WTC11 (cell line): ENCODE results near the gene CENPA. TPM values are rescaled to one million over a fixed set of nuclear protein-coding genes. Genes with fewer than 3 reads are reported as not detected.

Experiments
- ATAC-seq: fragments of 200-7000 bp; cut with Tn5 transposase; 2 replicates; pipeline ENCODE4 v1.10.0; 2021; ENCODE audit warnings: mild to moderate bottlenecking, moderate library complexity
- CTCF ChIA-PET: fragments of 300-600 bp; sonication (Branson Sonifier 250); formaldehyde crosslinking; loops from one replicate; lab custom pipeline; 2021; ENCODE audit warnings: antibody characterized with exemption; lab: Charles Lee
- POLR2A ChIA-PET: fragments of 350-600 bp; sonication (Branson Sonifier 250); formaldehyde crosslinking; loops from one replicate; lab custom pipeline; 2021; ENCODE audit warnings: antibody characterized with exemption; lab: Charles Lee
- DNase-seq: peaks from one replicate; pipeline ENCODE4 v3.0.0; 2021; ENCODE audit warnings: low spot score
- H3K27ac Mint-ChIP-seq: 2 replicates; pipeline ENCODE4 v1.8.0; 2021; ENCODE audit warnings: mixed read lengths
- H3K27me3 Mint-ChIP-seq: 2 replicates; pipeline ENCODE4 v1.8.0; 2021; ENCODE audit warnings: low read depth, mild to moderate bottlenecking, moderate library complexity, mixed read lengths
- H3K36me3 Mint-ChIP-seq: 2 replicates; pipeline ENCODE4 v1.8.0; 2021; ENCODE audit warnings: mixed read lengths
- H3K4me1 Mint-ChIP-seq: 2 replicates; pipeline ENCODE4 v1.8.0; 2022; ENCODE audit warnings: mixed read lengths
- H3K4me3 Mint-ChIP-seq: 2 replicates; pipeline ENCODE4 v1.8.0; 2021; ENCODE audit warnings: mild to moderate bottlenecking, moderate library complexity, mixed read lengths
- H3K9me3 Mint-ChIP-seq: 2 replicates; pipeline ENCODE4 v1.8.0; 2021; ENCODE audit warnings: mixed read lengths
- ATF2 ChIP-seq: sonication (generic); formaldehyde crosslinking; IDR thresholded peaks from 2 replicates; pipeline ENCODE4 v1.8.1; 2022; ENCODE audit warnings: low read depth, missing genetic modification reagents, borderline replicate concordance
- ATF3 ChIP-seq: sonication (generic); formaldehyde crosslinking; conservative IDR thresholded peaks from 2 replicates; pipeline ENCODE4 v1.8.1; 2022; ENCODE audit warnings: mild to moderate bottlenecking, missing genetic modification reagents
- CTCF ChIP-seq: fragments of 200-600 bp; IDR thresholded peaks from 2 replicates; pipeline ENCODE4 v1.8.0; 2022; ENCODE audit warnings: antibody characterized with exemption
- E2F4 ChIP-seq: sonication (generic); formaldehyde crosslinking; IDR thresholded peaks from 2 replicates; pipeline ENCODE4 v1.8.1; 2022; ENCODE audit warnings: low read depth, mild to moderate bottlenecking, moderate library complexity, missing genetic modification reagents, borderline replicate concordance
- HMGXB4 ChIP-seq: sonication (generic); formaldehyde crosslinking; IDR thresholded peaks from 2 replicates; pipeline ENCODE4 v1.8.1; 2023; ENCODE audit warnings: mild to moderate bottlenecking, moderate library complexity, missing genetic modification reagents
- IRF1 ChIP-seq: sonication (generic); formaldehyde crosslinking; IDR thresholded peaks from 2 replicates; pipeline ENCODE4 v1.8.0; 2023; ENCODE audit warnings: missing genetic modification reagents
- MAX ChIP-seq: sonication (generic); formaldehyde crosslinking; IDR thresholded peaks from 2 replicates; pipeline ENCODE4 v1.8.0; 2022; ENCODE audit warnings: mild to moderate bottlenecking, missing genetic modification reagents
- MYBL2 ChIP-seq: sonication (generic); formaldehyde crosslinking; IDR thresholded peaks from 2 replicates; pipeline ENCODE4 v1.8.1; 2023; ENCODE audit warnings: mild to moderate bottlenecking, moderate library complexity, missing genetic modification reagents
- NFATC4 ChIP-seq: fragments of 250-450 bp; sonication (Bioruptor Pico); IDR thresholded peaks from 2 replicates; pipeline ENCODE4 v1.9.0; 2021; ENCODE audit warnings: mild to moderate bottlenecking
- NR3C1 ChIP-seq: sonication (generic); formaldehyde crosslinking; conservative IDR thresholded peaks from 2 replicates; pipeline ENCODE4 v1.8.1; 2023; ENCODE audit warnings: low read depth, mild to moderate bottlenecking, missing genetic modification reagents
- RELA ChIP-seq: sonication (generic); formaldehyde crosslinking; IDR thresholded peaks from 2 replicates; pipeline ENCODE4 v1.8.1; 2022; ENCODE audit warnings: missing genetic modification reagents, mild to moderate bottlenecking, borderline replicate concordance
- RORB ChIP-seq: fragments of 250-450 bp; sonication (Bioruptor Pico); IDR thresholded peaks from 2 replicates; pipeline ENCODE4 v1.9.0; 2021; ENCODE audit warnings: mild to moderate bottlenecking
- SMAD3 ChIP-seq: sonication (generic); formaldehyde crosslinking; IDR thresholded peaks from 2 replicates; pipeline ENCODE4 v1.8.0; 2022; ENCODE audit warnings: missing genetic modification reagents, mild to moderate bottlenecking, borderline replicate concordance
- SMAD4 ChIP-seq: sonication (generic); formaldehyde crosslinking; IDR thresholded peaks from 2 replicates; pipeline ENCODE4 v1.8.0; 2022; ENCODE audit warnings: mild to moderate bottlenecking, missing genetic modification reagents
- TCF7 ChIP-seq: sonication (generic); formaldehyde crosslinking; IDR thresholded peaks from 2 replicates; pipeline ENCODE4 v1.8.0; 2022; ENCODE audit warnings: mild to moderate bottlenecking, low read depth, missing genetic modification reagents, moderate library complexity
- TEAD1 ChIP-seq: sonication (generic); formaldehyde crosslinking; IDR thresholded peaks from 2 replicates; pipeline ENCODE4 v1.8.0; 2022; ENCODE audit warnings: mild to moderate bottlenecking, missing genetic modification reagents
- TEAD4 ChIP-seq: sonication (generic); formaldehyde crosslinking; IDR thresholded peaks from 2 replicates; pipeline ENCODE4 v1.8.0; 2022; ENCODE audit warnings: mild to moderate bottlenecking, missing genetic modification reagents
- TP53 ChIP-seq: sonication (generic); formaldehyde crosslinking; IDR thresholded peaks from 2 replicates; pipeline ENCODE4 v1.8.1; 2023; ENCODE audit warnings: mild to moderate bottlenecking, missing genetic modification reagents
- USF1 ChIP-seq: sonication (generic); formaldehyde crosslinking; IDR thresholded peaks from 2 replicates; pipeline ENCODE4 v1.8.0; 2022; ENCODE audit warnings: mild to moderate bottlenecking, missing genetic modification reagents
- ZBTB43 ChIP-seq: sonication (generic); formaldehyde crosslinking; IDR thresholded peaks from 2 replicates; pipeline ENCODE4 v1.8.1; 2023; ENCODE audit warnings: mild to moderate bottlenecking, missing genetic modification reagents
- ZNF396 ChIP-seq: fragments of 250-450 bp; sonication (Bioruptor Pico); IDR thresholded peaks from 2 replicates; pipeline ENCODE4 v1.8.0; 2021; ENCODE audit warnings: mild to moderate bottlenecking, moderate library complexity, borderline replicate concordance
- ZNF416 ChIP-seq: fragments of 250-450 bp; sonication (Bioruptor Pico); IDR thresholded peaks from 2 replicates; pipeline ENCODE4 v1.9.0; 2021; ENCODE audit warnings: mild to moderate bottlenecking, inconsistent platforms
- ZNF512 ChIP-seq: sonication (generic); formaldehyde crosslinking; IDR thresholded peaks from 2 replicates; pipeline ENCODE4 v1.8.1; 2022; ENCODE audit warnings: missing genetic modification reagents, borderline replicate concordance
- total RNA-seq: library from RNA; stranded (reverse); gene quantifications from 3 replicates; pipeline ENCODE4 v1.2.3, GENCODE V29; 2021

CENPA gene
- total RNA-seq, 1 experiment from 2014 or later, result 45.6 TPM

GRCh38 chr2:26737221-26737620 lies 48.6 kb upstream of the CENPA start (continued):
- TF ChIP-seq MYBL2 (CRISPR knock-in tag), result no peak
- no peak for TF ChIP-seq TEAD1 (CRISPR knock-in tag)
- TF ChIP-seq USF1 (CRISPR knock-in tag), result no peak
- no peak for TF ChIP-seq E2F4 (CRISPR knock-in tag)
- no peak for TF ChIP-seq CTCF
- no peak for TF ChIP-seq TEAD4
- no peak for TF ChIP-seq ZNF416 (CRISPR knock-in tag)
- no peak for TF ChIP-seq SMAD4
- TF ChIP-seq SMAD3, result no peak
- TF ChIP-seq ZBTB43 (CRISPR knock-in tag), result no peak
- TF ChIP-seq ZNF396, result no peak
- TF ChIP-seq ZNF512 (CRISPR knock-in tag), result no peak

- Mint-ChIP-seq H3K9me3 (no peaks in the 10 kb centered on the region), H3K36me3 (no peaks in the 10 kb centered on the region), H3K27ac (no peak overlapping the region), H3K4me1 (no peaks in the 10 kb centered on the region), H3K27me3 (no peaks in the 10 kb centered on the region), H3K4me3 (no peak overlapping the region)
- POLR2A ChIA-PET, result no interaction called here
- CTCF ChIA-PET, result interaction anchor here (0.7 to 2.2 kb wide), 3 partner anchors 39 to 161 kb away, joined by 4 to 5 read pairs (median 4); no protein-coding TSS in a partner anchor
- DNase-seq (no peak), ATAC-seq (no peak)
- TF ChIP-seq TCF7 (no peak), RELA (CRISPR knock-in tag) (no peak), HMGXB4 (no peak), ATF2 (CRISPR knock-in tag) (no peak), ATF3 (CRISPR knock-in tag) (no peak), IRF1 (CRISPR knock-in tag) (no peak), NFATC4 (CRISPR knock-in tag) (no peak), TP53 (CRISPR knock-in tag) (no peak), ZNF416 (CRISPR knock-in tag) (no peak), NR3C1 (CRISPR knock-in tag) (no peak), RORB (CRISPR knock-in tag) (no peak), MAX (CRISPR knock-in tag) (no peak)
Measured at GRCh38 chr2:26738481-26738880, 47.4 kb upstream of the CENPA start.
